PC-3 (cell line): ENCODE data around the gene TNIP1. TPM values are rescaled to one million over a fixed set of nuclear protein-coding genes. Genes with fewer than 3 reads are reported as not detected.

Experiments used
- ATAC-seq: fragments of 200-7000 bp; cut with Tn5 transposase; 2 replicates; pipeline ENCODE4 v1.9.1; 2020; ENCODE audit warnings: mild to moderate bottlenecking, moderate library complexity
- BruUV-seq: library from RNA; stranded (reverse); fragments of 400-500 nt; replicated peaks from 2 replicates; lab custom pipeline; 2021; lab: Mats Ljungman, UMichigan
- CTCF ChIA-PET: fragments of 300-600 bp; sonication (Branson Sonifier 250); formaldehyde crosslinking; loops from one replicate; lab custom pipeline; 2022; ENCODE audit warnings: antibody characterized with exemption; lab: Charles Lee
- POLR2A ChIA-PET: fragments of 300-600 bp; sonication (Branson Sonifier 250); formaldehyde crosslinking; loops from one replicate; lab custom pipeline; 2022; ENCODE audit warnings: antibody characterized with exemption; ENCODE audit not compliant: unreplicated experiment; lab: Charles Lee
- DNase-seq: peaks from one replicate; pipeline ENCODE4 v3.0.0-alpha.2; 2015
- H2AFZ ChIP-seq: fragments of 300-600 bp; sonication (generic); 2 replicates; pipeline ENCODE4 v1.6.0; 2016; ENCODE audit warnings: antibody characterized with exemption, low read length
- H3F3A ChIP-seq: fragments of 300-600 bp; sonication (generic); one replicate; pipeline ENCODE4 v1.6.0; 2017; ENCODE audit warnings: antibody characterized with exemption, low read length, control low read depth, mild to moderate bottlenecking; ENCODE audit not compliant: unreplicated experiment
- H3K27ac ChIP-seq: fragments of 300-600 bp; sonication (generic); 2 replicates; pipeline ENCODE4 v1.5.1; 2016; ENCODE audit warnings: mild to moderate bottlenecking, low read length
- H3K27me3 ChIP-seq: fragments of 300-600 bp; sonication (generic); 2 replicates; pipeline ENCODE4 v1.6.1; 2016; ENCODE audit warnings: low read length, mixed read lengths
- H3K36me3 ChIP-seq: fragments of 300-600 bp; sonication (generic); 2 replicates; pipeline ENCODE4 v1.6.1; 2016; ENCODE audit warnings: low read depth, mixed run types, low read length, mixed read lengths
- H3K4me1 ChIP-seq: fragments of 300-600 bp; sonication (generic); 2 replicates; pipeline ENCODE4 v1.5.1; 2016; ENCODE audit warnings: low read length; ENCODE audit not compliant: insufficient read depth
- H3K4me2 ChIP-seq: fragments of 300-600 bp; sonication (generic); 2 replicates; pipeline ENCODE4 v1.6.0; 2016; ENCODE audit warnings: low read length
- H3K4me3 ChIP-seq: fragments of 300-600 bp; sonication (generic); 2 replicates; pipeline ENCODE4 v1.5.1; 2016; ENCODE audit warnings: mild to moderate bottlenecking, low read length, mixed read lengths
- H3K79me2 ChIP-seq: fragments of 300-600 bp; sonication (generic); 2 replicates; pipeline ENCODE4 v1.6.1; 2017; ENCODE audit warnings: low read length, mixed read lengths
- H3K9ac ChIP-seq: fragments of 300-600 bp; sonication (generic); 2 replicates; pipeline ENCODE4 v1.6.0; 2016; ENCODE audit warnings: mild to moderate bottlenecking, low read length
- H3K9me2 ChIP-seq: fragments of 300-600 bp; sonication (generic); replicated peaks from 2 replicates; pipeline ENCODE4 v1.6.1; 2016; ENCODE audit warnings: mixed run types, low read length, mixed read lengths
- H3K9me3 ChIP-seq: fragments of 300-600 bp; sonication (generic); 2 replicates; pipeline ENCODE4 v1.6.1; 2016; ENCODE audit warnings: low read length, mixed read lengths
- H4K20me1 ChIP-seq: fragments of 300-600 bp; sonication (generic); 2 replicates; pipeline ENCODE4 v1.6.1; 2016; ENCODE audit warnings: low read length, mixed read lengths
- EZH2 ChIP-seq: fragments of 300-600 bp; sonication (generic); IDR thresholded peaks from one replicate; pipeline ENCODE4 v1.6.1; 2017; ENCODE audit warnings: antibody characterized with exemption, mild to moderate bottlenecking, low read length; ENCODE audit not compliant: unreplicated experiment
- EZH2phosphoT487 ChIP-seq: fragments of 300-600 bp; sonication (generic); IDR thresholded peaks from 2 replicates; pipeline ENCODE4 v1.6.1; 2018; ENCODE audit warnings: mild to moderate bottlenecking, antibody characterized with exemption, low read length, borderline replicate concordance
- intact Hi-C: fragments of 100-400 bp; cut with micrococcal nuclease; formaldehyde crosslinking; loops from 2 replicates; pipeline ENCODE4 v1.9.0; 2023
- total RNA-seq: library from RNA; depleted of rRNA; stranded (reverse); fragments of >200 nt; gene quantifications from 2 replicates; pipeline ENCODE4 v1.2.3, GENCODE V29; 2014
- TF ChIP-seq, protein P1 (sequence below): fragments of 300-600 bp; sonication (generic); conservative IDR thresholded peaks from 2 replicates; pipeline ENCODE4 v1.5.1; 2017; ENCODE audit warnings: antibody characterized with exemption, low read depth, mild to moderate bottlenecking, low read length

The TNIP1 gene
- total RNA-seq, 1 experiment from 2014 or later, result 90.0 TPM

DNA sequence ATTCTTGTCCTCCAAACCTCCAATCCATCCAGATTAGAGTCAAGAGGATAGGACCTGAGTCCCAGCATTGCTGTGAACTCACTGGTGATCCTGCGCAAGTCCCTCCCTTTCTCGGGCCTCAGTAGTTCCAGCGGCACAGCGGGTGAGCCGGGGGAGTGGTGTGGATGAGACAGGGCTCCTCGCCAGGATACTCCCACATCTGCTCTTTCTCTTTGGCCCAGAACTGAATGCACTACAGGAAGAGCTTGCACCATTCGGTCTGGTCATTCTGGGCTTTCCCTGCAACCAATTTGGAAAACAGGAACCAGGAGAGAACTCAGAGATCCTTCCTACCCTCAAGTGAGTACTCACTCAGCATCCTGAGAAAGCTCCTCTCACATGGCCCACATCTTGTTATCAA lies 54.2 kb downstream of the TNIP1 start:
- H3K27ac ChIP-seq, result no peak overlapping the region
- DNase-seq, result no peak
- no peaks in the 10 kb centered on the region for H3K27me3 ChIP-seq
- no peaks in the 10 kb centered on the region for H4K20me1 ChIP-seq
- no TSS peak for BruUV-seq
- ChIA-PET POLR2A (no interaction called here), CTCF (no interaction called here)
- H3K9ac ChIP-seq, result no peak overlapping the region
- ATAC-seq, result no peak
- TF ChIP-seq EZH2 (no peak), EZH2phosphoT487 (no peak)
- TF ChIP-seq, protein P1, sequence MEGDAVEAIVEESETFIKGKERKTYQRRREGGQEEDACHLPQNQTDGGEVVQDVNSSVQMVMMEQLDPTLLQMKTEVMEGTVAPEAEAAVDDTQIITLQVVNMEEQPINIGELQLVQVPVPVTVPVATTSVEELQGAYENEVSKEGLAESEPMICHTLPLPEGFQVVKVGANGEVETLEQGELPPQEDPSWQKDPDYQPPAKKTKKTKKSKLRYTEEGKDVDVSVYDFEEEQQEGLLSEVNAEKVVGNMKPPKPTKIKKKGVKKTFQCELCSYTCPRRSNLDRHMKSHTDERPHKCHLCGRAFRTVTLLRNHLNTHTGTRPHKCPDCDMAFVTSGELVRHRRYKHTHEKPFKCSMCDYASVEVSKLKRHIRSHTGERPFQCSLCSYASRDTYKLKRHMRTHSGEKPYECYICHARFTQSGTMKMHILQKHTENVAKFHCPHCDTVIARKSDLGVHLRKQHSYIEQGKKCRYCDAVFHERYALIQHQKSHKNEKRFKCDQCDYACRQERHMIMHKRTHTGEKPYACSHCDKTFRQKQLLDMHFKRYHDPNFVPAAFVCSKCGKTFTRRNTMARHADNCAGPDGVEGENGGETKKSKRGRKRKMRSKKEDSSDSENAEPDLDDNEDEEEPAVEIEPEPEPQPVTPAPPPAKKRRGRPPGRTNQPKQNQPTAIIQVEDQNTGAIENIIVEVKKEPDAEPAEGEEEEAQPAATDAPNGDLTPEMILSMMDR, result no peak
- no peaks in the 10 kb centered on the region for H3K9me3 ChIP-seq
- no peaks in the 10 kb centered on the region for H3K79me2 ChIP-seq
- H3F3A ChIP-seq, result no peaks in the 10 kb centered on the region
- H3K4me1 ChIP-seq, result peaks cover 31% of the 10 kb centered on the region
- no peaks in the 10 kb centered on the region for H3K9me2 ChIP-seq
- H3K4me2 ChIP-seq, result no peak overlapping the region
- H3K4me3 ChIP-seq, result no peak overlapping the region
- intact Hi-C loops, result no loop called here
- peaks cover 27% of the 10 kb centered on the region for H3K36me3 ChIP-seq
- H2AFZ ChIP-seq, result no peak overlapping the region

DNA sequence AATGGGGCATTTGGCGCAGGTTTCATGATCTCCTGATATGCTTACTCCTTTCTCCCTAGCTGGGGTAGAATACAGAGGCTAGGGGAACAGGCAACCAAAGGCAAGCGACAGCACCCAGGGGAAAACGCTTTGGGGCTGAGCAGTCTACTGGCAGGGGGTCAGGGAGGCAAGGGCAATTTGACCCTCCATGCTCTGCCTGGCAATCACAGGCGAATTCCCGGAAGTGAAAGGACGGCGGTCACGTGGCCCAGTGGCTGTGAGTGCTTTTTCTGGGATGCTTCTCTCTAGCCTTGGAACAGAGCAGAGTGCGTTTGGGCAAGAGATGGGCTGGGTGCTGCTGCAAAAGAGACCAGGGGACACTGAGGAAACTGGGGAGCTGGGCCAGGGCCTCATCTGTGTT lies 54.7 kb downstream of the TNIP1 start:
- H3K9ac ChIP-seq, result no peak overlapping the region
- no TSS peak for BruUV-seq
- H3K9me3 ChIP-seq, result no peaks in the 10 kb centered on the region
- H2AFZ ChIP-seq, result no peak overlapping the region
- ChIA-PET POLR2A (interaction anchor here (0.6 kb wide), 1 partner anchor 33 kb away, joined by 3 read pairs; no protein-coding TSS in a partner anchor), CTCF (no interaction called here)
- TF ChIP-seq, protein P1, result no peak
- TF ChIP-seq EZH2 (no peak), EZH2phosphoT487 (no peak)
- intact Hi-C loops, result no loop called here
- H3K4me2 ChIP-seq, result no peak overlapping the region
- H3K79me2 ChIP-seq, result no peaks in the 10 kb centered on the region
- ATAC-seq (no peak), DNase-seq (no peak)
- H3K27me3 ChIP-seq, result no peaks in the 10 kb centered on the region
- no peaks in the 10 kb centered on the region for H3K9me2 ChIP-seq
- H4K20me1 ChIP-seq, result no peaks in the 10 kb centered on the region
- peaks cover 26% of the 10 kb centered on the region for H3K36me3 ChIP-seq
- peaks cover 31% of the 10 kb centered on the region for H3K4me1 ChIP-seq
- H3F3A ChIP-seq, result no peaks in the 10 kb centered on the region
- H3K27ac ChIP-seq, result no peak overlapping the region
- no peak overlapping the region for H3K4me3 ChIP-seq

DNA sequence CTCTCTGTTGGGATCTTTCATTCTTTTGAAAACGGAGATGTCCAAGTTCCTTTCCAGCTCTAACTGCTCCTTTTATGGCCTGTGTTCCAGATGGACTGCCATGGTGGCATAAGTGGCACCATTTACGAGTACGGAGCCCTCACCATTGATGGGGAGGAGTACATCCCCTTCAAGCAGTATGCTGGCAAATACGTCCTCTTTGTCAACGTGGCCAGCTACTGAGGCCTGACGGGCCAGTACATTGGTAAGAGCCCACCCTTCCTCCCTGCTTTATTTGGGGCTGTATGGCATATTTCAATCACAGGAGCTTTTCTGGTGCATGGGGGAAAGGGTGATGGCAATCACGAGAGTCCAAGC lies 55.6 kb downstream of the TNIP1 start:
- H3K4me1 ChIP-seq, result peaks cover 31% of the 10 kb centered on the region
- no peaks in the 10 kb centered on the region for H3K27me3 ChIP-seq
- H3K79me2 ChIP-seq, result no peaks in the 10 kb centered on the region
- H3K36me3 ChIP-seq, result peaks cover 23% of the 10 kb centered on the region
- ChIA-PET CTCF (no interaction called here), POLR2A (no interaction called here)
- BruUV-seq, result no TSS peak
- intact Hi-C loops, result no loop called here
- H4K20me1 ChIP-seq, result no peaks in the 10 kb centered on the region
- no peak overlapping the region for H3K4me3 ChIP-seq
- TF ChIP-seq, protein P1, result no peak
- no peak for TF ChIP-seq EZH2phosphoT487
- no peak for TF ChIP-seq EZH2
- no peak overlapping the region for H3K27ac ChIP-seq
- no peak overlapping the region for H3K4me2 ChIP-seq
- no peaks in the 10 kb centered on the region for H3K9me3 ChIP-seq
- H3K9ac ChIP-seq, result no peak overlapping the region
- ATAC-seq, result no peak
- H2AFZ ChIP-seq, result no peak overlapping the region
- H3K9me2 ChIP-seq, result no peaks in the 10 kb centered on the region
- no peaks in the 10 kb centered on the region for H3F3A ChIP-seq
- no peak for DNase-seq
